WERI-Rb-1 (cell line): ENCODE data around the gene FOSL2.

ENCODE experiments used
- DNase-seq: peaks from one replicate; pipeline ENCODE4 v3.0.0-alpha.2; 2020
- H3K27ac ChIP-seq: fragments of 250-450 bp; sonication (Bioruptor Pico); 2 replicates; pipeline ENCODE4 v1.5.1; 2020; ENCODE audit warnings: mild to moderate bottlenecking, moderate library complexity
- H3K27me3 ChIP-seq: fragments of 250-450 bp; sonication (Bioruptor Pico); 2 replicates; pipeline ENCODE4 v1.5.1; 2021; ENCODE audit warnings: mild to moderate bottlenecking, low read depth, moderate library complexity; ENCODE audit not compliant: insufficient read depth, severe bottlenecking
- H3K36me3 ChIP-seq: fragments of 250-450 bp; sonication (Bioruptor Pico); 2 replicates; pipeline ENCODE4 v1.5.1; 2020; ENCODE audit warnings: mild to moderate bottlenecking, moderate library complexity
- H3K4me3 ChIP-seq: 2 replicates; pipeline ENCODE4 v1.5.1; 2011; ENCODE audit warnings: low read depth, mild to moderate bottlenecking, control low read depth, low read length
- H3K9me3 ChIP-seq: fragments of 250-450 bp; sonication (Bioruptor Pico); 2 replicates; pipeline ENCODE4 v1.5.1; 2021; ENCODE audit warnings: mild to moderate bottlenecking, moderate library complexity; ENCODE audit not compliant: severe bottlenecking
- TF ChIP-seq, protein P1 (sequence below): IDR thresholded peaks from 2 replicates; pipeline ENCODE4 v1.5.1; 2011; ENCODE audit warnings: low read depth, mild to moderate bottlenecking, control low read depth, inconsistent platforms, low read length

The FOSL2 gene

DNA sequence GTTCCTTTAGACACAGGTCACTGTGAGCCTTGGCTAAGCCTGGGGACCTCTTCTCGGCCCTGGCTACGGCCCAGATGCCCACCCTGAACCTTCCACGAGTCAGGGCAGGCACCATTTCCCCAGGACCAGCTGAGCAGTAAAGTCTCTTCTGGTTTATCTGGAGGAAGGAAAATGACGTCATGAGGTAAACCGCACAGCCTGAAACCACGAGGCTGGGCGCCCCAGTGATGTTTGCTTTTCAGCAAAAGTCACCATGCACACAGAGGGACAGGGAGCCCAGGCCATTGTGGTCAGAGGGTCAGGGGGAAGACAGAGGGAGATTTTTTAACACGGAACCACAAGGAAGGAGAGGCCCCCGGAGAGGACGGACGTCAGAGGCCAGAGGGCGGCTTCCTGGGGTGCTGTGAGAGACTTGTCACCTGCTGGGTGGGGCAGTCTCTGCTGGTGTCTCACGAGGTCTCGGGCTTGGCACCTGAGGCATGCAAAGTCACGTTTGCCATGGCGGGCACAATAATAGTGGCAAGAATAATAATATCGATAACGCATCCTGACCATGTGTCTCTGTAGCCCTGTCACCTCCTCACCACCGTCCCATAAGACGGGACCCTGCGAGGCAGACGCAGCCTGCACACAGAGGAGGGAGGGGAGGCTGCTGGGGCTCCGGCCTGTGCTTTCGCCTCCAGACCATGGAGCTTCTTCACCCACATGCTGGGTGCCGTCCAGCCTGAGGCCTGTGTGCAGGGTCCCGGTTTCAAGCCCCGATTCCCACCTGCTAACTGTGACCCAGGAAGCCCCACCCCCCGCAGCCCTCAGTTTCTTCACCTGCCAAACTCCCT lies 33.2 kb upstream of the FOSL2 start:
- Histone ChIP-seq H3K9me3 (no peaks in the 10 kb centered on the region), H3K4me3 (no peak overlapping the region), H3K27me3 (no peaks in the 10 kb centered on the region), H3K36me3 (no peaks in the 10 kb centered on the region), H3K27ac (no peak overlapping the region)
- no peak for DNase-seq
- TF ChIP-seq, protein P1, sequence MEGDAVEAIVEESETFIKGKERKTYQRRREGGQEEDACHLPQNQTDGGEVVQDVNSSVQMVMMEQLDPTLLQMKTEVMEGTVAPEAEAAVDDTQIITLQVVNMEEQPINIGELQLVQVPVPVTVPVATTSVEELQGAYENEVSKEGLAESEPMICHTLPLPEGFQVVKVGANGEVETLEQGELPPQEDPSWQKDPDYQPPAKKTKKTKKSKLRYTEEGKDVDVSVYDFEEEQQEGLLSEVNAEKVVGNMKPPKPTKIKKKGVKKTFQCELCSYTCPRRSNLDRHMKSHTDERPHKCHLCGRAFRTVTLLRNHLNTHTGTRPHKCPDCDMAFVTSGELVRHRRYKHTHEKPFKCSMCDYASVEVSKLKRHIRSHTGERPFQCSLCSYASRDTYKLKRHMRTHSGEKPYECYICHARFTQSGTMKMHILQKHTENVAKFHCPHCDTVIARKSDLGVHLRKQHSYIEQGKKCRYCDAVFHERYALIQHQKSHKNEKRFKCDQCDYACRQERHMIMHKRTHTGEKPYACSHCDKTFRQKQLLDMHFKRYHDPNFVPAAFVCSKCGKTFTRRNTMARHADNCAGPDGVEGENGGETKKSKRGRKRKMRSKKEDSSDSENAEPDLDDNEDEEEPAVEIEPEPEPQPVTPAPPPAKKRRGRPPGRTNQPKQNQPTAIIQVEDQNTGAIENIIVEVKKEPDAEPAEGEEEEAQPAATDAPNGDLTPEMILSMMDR: no peak

DNA sequence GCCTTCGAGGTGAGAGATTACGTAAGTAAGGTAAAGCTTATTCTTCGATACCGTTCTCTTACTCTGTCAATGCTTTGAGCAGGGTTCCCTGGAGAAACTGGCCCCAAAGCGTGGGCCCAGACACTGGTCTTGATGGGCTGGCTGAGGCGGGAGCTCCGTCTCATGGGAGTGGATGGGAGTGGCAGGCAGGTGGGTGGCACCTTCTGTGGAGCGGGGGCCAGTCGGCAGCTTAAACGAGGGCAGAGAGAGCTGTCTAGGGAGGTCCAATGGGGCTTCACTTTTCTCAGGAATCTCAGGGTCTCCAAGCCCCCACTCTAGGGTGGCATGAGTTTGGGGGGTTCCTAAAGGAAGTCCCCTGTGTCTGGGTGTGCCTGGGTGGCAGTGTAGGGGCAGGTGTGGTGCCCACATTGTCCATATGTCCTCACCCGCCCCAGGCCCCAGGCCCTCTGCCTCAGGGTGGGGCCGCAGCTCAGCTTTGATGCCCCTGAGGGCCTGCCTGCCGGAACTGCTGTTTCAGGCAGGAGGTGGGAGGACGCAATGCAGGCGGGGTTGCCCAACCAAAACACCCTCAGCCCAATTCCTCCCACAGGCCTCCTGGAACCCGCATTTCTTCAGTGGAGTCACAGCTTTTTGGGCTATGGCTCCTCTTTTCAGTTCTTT lies 32.5 kb upstream of the FOSL2 start:
- Histone ChIP-seq H3K27me3 (no peaks in the 10 kb centered on the region), H3K27ac (no peak overlapping the region)
- no peak for DNase-seq

DNA sequence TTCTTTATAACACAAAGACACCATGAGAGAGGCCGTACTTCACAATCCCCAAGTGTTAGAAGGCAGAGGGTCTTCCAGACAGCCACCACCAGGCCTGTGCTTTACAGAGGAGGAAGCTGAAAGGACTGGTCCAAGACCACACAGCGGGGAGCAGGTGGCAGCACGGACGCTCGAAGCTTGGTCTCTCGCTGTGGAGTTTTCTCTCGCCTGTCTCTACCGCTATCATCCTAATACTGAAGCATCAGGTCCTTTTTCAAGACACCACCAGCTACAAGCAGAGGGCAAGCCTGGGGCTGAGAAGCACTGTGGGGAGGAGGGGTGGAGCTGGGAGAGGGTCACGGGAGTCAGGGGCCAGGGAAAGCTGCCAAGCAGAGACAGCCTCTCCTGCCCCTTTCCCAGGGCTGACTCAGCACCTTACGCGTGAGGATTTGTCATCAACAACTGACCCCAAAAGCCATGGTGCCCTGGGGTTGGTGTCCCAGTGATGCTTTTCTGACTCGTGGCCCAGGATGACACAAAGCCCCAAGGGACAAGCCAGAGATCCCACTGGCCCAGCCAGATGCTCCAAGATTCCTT lies 31.9 kb upstream of the FOSL2 start:
- no peaks in the 10 kb centered on the region for H3K9me3 ChIP-seq
- no peaks in the 10 kb centered on the region for H3K36me3 ChIP-seq
- no peaks in the 10 kb centered on the region for H3K27me3 ChIP-seq
- TF ChIP-seq, protein P1: no peak
- H3K4me3 ChIP-seq: no peak overlapping the region
- no peak overlapping the region for H3K27ac ChIP-seq
- no peak for DNase-seq

More for the DNA sequence above, 32.5 kb upstream of the FOSL2 start:
- Histone ChIP-seq H3K9me3 (no peaks in the 10 kb centered on the region), H3K36me3 (no peaks in the 10 kb centered on the region), H3K4me3 (no peak overlapping the region)
- TF ChIP-seq, protein P1: no peak

DNA sequence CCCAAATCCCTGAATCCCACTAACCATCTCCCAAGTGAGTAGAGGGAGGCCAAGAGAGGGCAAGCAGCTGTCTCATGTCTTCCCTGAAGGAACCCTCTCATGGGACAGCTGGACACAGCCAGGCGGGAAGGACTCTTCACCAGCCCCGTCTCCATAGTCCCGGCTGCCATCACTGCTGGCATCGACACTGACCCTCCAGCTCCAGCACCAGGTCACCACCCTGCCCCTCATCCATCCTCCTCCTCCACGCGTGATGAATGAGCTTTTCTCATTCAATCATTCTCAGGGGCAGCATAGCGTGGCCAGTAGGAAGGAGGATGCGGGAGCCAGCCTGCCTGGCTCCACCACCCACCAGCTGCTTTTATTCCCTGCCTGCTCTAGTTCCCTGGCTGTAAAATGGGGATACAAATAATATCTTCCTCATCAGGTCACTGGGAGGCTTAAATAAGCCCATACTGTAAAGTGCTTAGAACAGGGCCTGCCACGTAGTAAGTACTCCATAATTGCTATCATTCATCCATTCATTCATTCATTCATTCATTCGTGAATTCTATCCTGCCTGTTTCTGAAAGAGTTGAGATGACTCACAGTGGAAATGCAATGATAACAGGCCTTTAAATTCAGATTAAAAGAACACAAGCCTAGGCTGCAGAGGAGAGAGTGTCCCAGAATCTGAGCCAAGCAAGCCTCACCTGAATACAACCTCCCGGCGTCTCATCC lies 30.5 kb upstream of the FOSL2 start:
- H3K27ac ChIP-seq: no peak overlapping the region

DNA sequence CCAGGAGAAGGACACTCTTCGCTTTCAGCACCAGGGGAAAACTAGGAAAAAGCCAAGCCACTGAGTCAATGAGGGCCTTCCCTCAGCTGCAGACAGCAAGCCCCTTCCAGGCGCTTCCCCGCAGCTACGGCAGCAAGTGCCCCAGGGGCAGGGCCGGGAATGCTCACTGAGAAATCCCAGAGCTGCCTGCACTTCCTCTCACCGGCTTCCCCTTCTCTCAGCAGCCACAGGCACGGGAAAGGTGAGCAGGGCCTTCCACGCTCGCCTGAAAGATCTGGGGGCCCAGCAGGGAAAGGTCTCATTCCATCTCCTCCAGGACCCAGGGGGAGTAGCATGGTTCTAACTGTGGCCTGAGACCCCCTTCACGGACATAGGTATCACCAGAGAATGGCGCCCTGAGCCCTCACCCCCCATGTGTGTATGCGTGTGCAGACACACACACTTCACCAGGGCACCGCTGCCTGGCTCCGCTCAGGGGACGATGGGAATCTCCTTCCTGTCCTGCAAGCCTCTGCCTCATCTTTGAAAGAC lies 29.6 kb upstream of the FOSL2 start:
- TF ChIP-seq, protein P1: no peak
- DNase-seq: no peak
- H3K27me3 ChIP-seq: no peaks in the 10 kb centered on the region
- H3K4me3 ChIP-seq: no peak overlapping the region
- H3K36me3 ChIP-seq: no peaks in the 10 kb centered on the region
- no peak overlapping the region for H3K27ac ChIP-seq
- no peaks in the 10 kb centered on the region for H3K9me3 ChIP-seq

More for the DNA sequence above, 30.5 kb upstream of the FOSL2 start:
- Histone ChIP-seq H3K27me3 (no peaks in the 10 kb centered on the region), H3K9me3 (no peaks in the 10 kb centered on the region), H3K36me3 (no peaks in the 10 kb centered on the region), H3K4me3 (no peak overlapping the region)
- DNase-seq: no peak
- TF ChIP-seq, protein P1: no peak
